Kasumi-1 (cell line): ENCODE data around the gene PEAK1.
"Not testable (repeated sequence)": the region's sequence is repeated elsewhere in the genome, so short reads cannot be mapped to it uniquely, and the experiment has no call there.

Experiments
- DNase-seq, 2 experiments: peaks; one replicate each; lab custom pipeline; 2025; lab: John Stamatoyannopoulos, UW

The PEAK1 gene

GRCh38 chr15:77420610-77421369 is 886 bp upstream of the PEAK1 start, which contains the start of gene HMG20A:
Gene HMG20A, plus strand, starts transcription at chr15:77420888. Its CDS starts 37,520 bp downstream, at chr15:77458408.
- DNase-seq = peak; percentile 84 to 88

GRCh38 chr15:77418966-77419835 is 703 bp downstream of the PEAK1 start:
- DNase-seq = peak in 1 of 2 experiments; percentile 42

- no peak for DNase-seq
These were observed 1.4 kb downstream of the PEAK1 start for GRCh38 chr15:77418391-77418965.

GRCh38 chr15:77417602-77418001 is 2.3 kb downstream of the PEAK1 start:
- no peak for DNase-seq

- no peak for DNase-seq
These were observed 3.0 kb downstream of the PEAK1 start for GRCh38 chr15:77416954-77417353.

- DNase-seq = no peak
These were observed 3.8 kb downstream of the PEAK1 start for GRCh38 chr15:77416148-77416455.

- DNase-seq = peak; percentile 27
These were observed 4.3 kb downstream of the PEAK1 start for GRCh38 chr15:77415450-77416147.

GRCh38 chr15:77414789-77415442 is 5.0 kb downstream of the PEAK1 start:
- DNase-seq = no peak

- DNase-seq = no peak
These were observed 6.1 kb downstream of the PEAK1 start for GRCh38 chr15:77413699-77414349.

- no peak for DNase-seq
These were observed 6.8 kb downstream of the PEAK1 start for GRCh38 chr15:77412972-77413698.

GRCh38 chr15:77411619-77411976 is 8.3 kb downstream of the PEAK1 start:
- DNase-seq = no peak

- DNase-seq = no peak
These were observed 8.9 kb downstream of the PEAK1 start for GRCh38 chr15:77410701-77411618.

GRCh38 chr15:77410157-77410500 is 9.8 kb downstream of the PEAK1 start:
- DNase-seq = not testable (repeated sequence)

GRCh38 chr15:77409259-77410156 is 10.4 kb downstream of the PEAK1 start:
- peak; percentile 65 to 75 for DNase-seq

GRCh38 chr15:77406846-77407245 is 13.1 kb downstream of the PEAK1 start:
- DNase-seq = no peak

- not testable (repeated sequence) for DNase-seq
These were observed 13.6 kb downstream of the PEAK1 start for GRCh38 chr15:77406173-77406759.

- no peak for DNase-seq
These were observed 17.0 kb downstream of the PEAK1 start for GRCh38 chr15:77402740-77403379.

GRCh38 chr15:77400258-77400657 is 19.6 kb downstream of the PEAK1 start:
- DNase-seq = no peak
